Activated T-cell treated with anti-CD3 and anti-CD28 coated beads for 1 hour (primary cell): ENCODE measurements around the gene PDZD8.

Experiments used
- DNase-seq: peaks from one replicate; pipeline ENCODE4 v3.0.0-alpha.2; 2020; ENCODE audit warnings: low read depth

PDZD8 gene, protein sequence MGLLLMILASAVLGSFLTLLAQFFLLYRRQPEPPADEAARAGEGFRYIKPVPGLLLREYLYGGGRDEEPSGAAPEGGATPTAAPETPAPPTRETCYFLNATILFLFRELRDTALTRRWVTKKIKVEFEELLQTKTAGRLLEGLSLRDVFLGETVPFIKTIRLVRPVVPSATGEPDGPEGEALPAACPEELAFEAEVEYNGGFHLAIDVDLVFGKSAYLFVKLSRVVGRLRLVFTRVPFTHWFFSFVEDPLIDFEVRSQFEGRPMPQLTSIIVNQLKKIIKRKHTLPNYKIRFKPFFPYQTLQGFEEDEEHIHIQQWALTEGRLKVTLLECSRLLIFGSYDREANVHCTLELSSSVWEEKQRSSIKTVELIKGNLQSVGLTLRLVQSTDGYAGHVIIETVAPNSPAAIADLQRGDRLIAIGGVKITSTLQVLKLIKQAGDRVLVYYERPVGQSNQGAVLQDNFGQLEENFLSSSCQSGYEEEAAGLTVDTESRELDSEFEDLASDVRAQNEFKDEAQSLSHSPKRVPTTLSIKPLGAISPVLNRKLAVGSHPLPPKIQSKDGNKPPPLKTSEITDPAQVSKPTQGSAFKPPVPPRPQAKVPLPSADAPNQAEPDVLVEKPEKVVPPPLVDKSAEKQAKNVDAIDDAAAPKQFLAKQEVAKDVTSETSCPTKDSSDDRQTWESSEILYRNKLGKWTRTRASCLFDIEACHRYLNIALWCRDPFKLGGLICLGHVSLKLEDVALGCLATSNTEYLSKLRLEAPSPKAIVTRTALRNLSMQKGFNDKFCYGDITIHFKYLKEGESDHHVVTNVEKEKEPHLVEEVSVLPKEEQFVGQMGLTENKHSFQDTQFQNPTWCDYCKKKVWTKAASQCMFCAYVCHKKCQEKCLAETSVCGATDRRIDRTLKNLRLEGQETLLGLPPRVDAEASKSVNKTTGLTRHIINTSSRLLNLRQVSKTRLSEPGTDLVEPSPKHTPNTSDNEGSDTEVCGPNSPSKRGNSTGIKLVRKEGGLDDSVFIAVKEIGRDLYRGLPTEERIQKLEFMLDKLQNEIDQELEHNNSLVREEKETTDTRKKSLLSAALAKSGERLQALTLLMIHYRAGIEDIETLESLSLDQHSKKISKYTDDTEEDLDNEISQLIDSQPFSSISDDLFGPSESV

DNA sequence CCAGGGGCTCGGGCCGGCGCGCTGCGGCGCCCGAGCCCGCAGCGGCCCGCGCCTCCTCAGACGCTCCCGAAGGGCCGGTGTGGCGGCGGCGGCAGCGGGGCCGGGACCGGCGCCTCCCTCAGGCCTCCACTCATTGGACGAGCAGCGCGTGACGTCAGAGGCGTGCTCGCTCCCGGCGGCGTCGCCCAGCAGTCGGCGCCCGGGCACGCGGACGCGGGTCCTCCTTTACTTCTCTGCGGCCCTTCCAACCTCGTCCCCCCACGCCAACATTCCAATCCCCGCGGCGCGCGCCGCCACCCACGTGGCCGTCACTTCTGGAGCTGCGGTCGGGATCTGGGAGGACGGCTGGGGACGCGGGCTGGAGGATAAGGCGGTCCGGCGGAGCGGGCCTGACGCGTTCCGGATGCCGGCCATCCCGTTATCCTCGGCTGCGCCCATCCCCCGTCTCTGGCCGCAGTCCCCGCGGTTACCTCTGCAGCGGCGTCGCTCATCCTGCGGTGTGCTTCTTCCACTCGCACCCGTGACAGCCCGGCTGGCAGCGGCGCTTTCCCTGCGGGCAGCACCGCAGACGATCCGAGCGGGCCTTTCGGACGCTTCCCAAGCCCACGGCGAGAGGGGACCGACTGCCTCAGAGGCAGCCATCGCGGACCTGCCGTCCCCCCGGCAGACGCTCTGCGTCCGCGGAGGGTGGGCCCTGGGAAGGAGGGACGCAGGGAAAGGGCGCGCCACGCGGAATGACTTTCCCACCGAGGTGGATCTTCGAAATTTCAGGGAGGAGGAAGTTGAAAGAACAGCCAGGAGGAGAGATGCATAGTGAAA is at the start of gene PDZD8:
TSS of gene PDZD8 (minus strand) at position 81 of the 819 bp plus-strand sequence. CDS start 213 bp downstream, outside the sequence.
- peak; percentile 84 for DNase-seq

DNA sequence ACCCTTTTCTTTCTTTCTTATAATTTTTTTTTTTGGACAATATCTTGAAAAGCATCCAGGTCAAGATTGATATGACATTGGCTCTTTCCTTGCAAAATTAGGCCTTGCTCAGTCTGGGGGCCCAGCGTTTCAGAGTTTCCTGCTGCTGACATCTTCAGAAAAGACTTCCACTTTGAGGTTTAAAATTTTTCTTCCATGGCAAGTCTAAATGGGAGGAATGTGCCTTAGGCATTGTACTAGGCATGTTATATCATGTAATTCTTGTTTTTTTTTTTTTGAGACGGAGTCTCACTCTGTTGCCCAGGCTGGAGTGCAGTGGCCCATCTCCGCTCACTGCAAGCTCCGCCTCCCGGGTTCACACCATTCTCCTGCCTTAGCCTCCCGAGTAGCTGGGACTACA is 48.9 kb upstream of the PDZD8 start:
- DNase-seq, result no peak

DNA sequence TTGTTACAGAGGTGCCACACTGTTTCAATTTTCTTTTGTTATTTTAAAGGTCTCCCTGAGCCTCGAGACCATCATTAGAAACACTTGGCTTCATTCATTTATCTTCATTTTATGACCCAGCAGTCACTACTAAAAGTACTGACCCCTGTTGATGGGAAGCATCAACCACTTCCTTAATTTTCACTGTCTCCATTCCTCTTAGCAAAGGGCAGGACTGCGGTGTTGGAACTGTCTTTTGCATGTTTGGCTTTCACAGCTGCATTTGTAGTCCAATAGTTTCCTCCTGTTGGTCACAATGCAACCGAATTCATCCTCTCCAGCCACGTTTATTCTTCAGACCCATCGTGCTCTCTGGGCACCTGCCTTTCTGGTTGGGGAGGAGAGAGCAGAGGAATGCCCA is 46.7 kb upstream of the PDZD8 start:
- no peak for DNase-seq

DNA sequence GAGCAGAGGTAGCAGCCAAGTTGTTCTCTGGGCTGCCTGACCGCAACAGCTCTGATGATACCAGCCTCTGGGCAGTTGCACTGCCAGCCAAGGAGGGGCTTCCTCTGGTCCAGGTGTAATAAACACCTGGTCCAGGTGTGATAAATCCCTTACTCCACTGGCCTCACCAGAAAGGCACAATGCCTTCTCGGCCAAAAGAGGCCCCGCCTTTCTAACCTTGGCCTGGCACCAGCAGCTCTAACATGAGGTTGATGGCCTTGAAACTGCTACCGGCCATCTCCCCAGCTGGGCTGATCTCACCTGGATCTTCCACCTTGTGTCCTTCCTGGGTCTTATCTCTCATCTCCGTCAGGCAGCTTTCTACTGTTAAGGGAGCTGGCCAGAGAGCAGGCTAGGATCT is 45.5 kb upstream of the PDZD8 start:
- no peak for DNase-seq

DNA sequence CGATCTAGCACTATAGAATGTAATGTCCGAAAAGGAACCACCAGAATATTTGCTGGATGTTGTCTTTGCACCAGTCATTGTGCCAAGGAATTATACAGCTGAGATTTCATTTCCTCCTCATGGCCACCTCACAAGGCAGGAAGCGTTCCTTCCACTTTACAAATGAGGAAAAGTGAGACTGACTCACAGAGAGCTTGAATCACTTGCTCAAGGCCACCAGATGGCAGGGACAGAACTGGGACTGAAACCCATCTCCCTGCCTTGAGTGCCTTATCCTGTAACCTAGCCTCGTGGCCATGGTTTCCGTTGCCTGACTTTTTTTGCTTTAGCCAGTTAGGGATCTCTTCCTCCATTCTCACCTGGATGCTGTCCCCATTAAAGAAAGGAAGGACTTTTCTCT is 44.7 kb upstream of the PDZD8 start:
- no peak for DNase-seq

DNA sequence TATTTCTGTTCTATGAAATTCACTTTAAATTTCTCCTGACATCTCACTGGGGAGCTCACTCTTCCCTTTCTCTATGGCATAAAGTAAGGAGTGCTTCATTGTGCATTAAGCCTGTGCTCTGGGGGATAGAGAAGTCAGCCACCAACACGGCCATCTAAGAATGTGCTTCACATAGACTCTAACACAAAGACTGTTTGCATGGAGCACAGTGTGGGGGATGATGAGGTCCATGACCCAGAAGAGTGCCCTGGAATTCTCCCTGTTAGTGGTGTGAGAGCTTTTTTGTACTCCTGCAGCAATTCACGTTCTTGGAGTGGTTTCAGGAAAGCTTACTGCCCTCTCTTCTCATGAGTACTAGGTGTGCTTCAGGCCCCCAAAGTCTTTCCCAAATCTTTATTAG is 43.9 kb upstream of the PDZD8 start:
- no peak for DNase-seq

DNA sequence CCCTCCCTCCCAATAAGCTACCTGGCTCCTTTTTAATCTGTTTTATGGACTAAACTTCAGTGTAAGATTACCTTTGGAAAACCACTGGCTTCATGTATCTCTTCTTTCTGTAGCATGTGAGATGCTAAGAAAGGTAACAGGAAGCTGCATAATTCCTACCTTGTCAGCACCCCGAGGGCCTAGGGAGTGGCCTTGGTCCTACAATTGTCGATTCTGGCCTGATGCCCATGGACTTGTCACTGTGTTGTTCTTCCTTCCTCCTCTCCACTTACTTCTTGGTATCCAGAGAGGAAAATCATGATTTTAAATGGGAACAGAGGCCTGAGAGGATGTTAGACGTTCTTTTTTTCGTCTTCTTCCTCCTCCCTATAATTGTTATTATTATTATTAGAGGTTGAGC is 42.9 kb upstream of the PDZD8 start:
- no peak for DNase-seq

DNA sequence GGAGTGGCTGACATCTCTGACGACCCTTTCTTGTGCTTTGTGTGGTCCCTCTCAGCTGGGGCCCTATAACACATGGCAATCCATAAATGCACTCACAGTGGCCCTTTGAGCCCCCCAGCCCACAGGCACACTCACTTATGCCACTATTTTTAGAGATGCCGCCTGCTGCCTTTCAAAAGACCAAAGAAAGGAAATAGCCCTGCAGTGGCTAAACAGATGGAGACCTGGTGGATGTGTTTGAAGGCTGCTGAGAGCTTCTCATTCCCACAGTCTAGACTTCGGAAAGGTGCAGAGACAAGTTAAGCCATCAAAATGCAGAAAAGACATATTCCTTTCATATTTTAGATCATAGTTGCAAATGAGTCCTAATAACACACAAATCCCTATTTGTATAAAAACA is 42.0 kb upstream of the PDZD8 start:
- DNase-seq, result no peak

DNA sequence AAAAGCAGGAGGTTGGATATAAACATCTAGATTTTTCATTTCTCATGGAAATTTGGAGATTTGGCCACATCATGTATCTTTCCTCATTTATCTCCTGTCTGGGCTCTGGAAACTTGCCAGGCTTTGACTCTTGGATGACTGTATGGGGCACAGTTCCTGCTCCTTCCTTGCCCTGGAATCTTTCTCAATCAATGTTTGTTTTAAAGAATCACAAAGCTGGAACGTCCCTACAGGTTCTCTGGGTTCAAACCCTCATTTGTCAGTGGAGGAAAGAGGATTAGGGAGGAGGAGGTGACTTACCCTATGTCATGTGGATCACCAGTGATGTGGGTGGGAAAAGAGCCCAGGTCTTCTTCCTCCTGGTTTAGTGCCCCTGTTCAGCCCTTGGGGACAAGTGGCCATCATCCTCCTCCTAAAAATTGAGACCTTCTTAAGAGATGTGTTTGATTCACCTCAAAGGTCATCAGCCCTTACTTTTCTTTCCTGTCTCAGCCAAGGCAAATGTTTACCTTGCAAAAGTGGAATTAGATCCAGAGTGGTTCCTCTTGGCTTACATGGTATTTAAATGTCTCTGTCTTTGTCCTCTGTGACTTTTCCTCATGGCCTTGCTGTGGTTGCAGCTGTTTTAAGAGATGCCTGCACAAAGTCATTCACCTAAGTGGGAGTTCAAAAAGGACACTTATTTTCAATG is 38.8 kb upstream of the PDZD8 start:
- no peak for DNase-seq

DNA sequence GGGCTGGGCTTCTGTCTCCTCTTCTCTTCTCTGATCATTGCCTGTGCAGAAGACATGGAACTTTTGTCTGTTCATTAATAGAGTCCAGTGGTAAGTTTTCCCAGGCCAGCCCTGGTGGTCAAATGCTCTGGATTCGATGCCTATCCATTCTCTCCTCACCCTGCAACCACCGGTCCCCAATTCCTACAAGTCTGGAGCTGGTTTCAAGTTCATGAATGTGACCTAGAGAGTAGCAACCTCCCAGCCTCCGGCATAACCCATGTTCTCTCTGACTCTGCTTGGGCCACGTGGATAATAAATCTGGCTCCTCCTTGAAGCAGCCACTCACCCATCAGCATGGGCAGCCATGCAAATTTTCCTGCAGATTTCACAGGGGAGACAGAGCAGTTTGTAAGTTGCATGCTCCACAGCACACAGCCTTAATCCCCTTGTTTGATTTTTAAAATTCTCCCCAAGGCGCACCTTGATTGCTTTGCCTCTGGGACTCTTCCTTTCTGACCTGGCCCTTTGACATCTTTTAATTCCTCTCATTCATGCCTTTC is 37.3 kb upstream of the PDZD8 start:
- DNase-seq, result no peak

DNA sequence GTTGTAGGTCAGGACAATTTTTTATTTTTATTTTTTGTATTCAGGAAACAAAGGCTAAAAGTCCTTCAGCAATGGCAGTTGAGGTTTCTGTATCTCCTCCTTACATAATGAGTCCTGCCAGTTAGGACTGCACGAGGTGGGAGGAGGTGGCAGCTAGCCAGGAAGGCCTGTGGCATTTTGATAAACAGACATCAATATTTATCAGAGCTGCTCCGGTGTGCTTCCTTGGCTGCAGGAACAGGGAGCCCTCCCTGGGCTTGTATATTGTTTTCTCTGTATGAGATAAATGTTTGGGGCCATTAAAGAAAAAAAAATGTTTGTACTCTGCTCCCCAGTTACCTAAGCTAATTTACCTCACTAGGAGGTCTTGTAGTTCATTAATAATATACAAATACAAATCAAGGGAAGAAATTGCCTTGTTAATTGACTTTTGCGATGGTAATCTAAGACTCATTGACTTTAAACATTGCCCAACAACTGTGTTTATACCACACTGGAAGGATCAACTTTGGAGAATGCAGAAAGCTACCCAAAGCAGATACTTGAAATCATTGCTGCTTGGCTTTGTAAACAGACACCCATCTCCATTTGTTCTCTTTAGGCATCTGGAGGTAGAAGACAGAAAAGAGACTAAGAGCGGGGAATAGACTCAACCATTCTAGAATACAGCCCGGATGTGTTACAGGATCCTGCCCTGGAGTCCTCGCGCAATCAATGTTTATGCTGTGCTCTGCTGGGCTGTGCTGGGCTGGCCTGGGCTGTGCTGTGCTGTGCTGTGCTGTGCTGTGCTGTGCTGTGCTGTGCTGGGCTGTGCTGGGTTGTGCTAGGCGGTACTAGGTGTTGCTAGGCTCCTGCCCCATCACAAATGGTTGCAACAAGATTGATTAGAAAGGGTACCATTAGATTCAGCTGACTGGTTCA is 36.5 kb upstream of the PDZD8 start:
- DNase-seq, result no peak

DNA sequence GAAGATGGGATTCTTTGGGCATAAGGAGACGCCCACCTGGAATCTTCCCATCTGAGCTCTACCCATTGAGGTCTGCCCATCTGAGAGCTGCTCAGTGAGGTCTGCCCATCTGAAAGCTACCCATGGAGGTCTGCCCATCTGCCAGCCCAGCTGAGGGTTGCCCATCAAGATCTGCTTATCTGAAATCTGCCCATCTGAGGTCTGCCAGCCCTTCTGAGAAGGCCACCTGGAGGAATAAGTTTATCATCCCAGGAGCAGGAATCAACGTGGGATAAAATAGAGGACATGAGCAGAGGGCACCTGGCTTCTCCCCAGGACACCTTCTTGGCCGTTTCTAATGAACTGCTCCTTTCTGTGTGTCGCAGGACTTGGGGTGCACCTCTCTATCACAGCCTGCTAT is 35.3 kb upstream of the PDZD8 start:
- DNase-seq, result no peak

DNA sequence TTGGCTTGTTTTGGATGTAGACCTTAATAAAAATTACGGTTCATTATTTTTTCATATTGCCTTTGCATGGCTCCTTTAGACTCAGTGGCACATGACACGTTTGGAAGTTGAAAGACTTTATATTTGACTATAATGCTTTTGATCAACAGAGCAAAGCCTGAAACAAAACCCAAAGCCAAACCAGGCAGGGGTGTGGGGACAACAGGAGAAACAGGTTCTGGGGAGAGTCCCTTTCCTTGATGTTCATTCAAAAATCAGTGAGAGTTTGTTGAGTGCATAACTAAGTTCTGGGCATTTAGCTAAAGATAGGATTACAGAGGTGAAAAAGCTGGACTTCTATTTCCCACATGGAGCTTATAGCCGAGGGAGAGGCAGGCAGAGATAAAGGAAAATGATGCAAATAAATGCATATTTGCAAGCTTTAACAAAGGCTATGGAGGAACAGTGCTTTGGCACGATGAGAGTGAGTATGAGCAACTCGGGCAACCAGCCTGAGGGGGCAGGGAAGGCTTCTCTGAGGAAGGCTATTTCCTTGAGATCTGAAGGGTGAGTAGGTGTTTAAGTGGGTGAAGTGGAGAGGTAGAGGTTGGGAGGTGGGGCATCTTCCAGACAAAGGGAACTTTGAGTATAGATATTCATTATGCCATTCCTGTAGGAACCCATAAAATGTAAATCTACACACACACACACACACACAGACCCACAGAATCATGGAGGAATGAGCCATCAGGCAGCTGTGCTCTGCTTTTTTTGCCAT is 34.5 kb upstream of the PDZD8 start:
- no peak for DNase-seq

DNA sequence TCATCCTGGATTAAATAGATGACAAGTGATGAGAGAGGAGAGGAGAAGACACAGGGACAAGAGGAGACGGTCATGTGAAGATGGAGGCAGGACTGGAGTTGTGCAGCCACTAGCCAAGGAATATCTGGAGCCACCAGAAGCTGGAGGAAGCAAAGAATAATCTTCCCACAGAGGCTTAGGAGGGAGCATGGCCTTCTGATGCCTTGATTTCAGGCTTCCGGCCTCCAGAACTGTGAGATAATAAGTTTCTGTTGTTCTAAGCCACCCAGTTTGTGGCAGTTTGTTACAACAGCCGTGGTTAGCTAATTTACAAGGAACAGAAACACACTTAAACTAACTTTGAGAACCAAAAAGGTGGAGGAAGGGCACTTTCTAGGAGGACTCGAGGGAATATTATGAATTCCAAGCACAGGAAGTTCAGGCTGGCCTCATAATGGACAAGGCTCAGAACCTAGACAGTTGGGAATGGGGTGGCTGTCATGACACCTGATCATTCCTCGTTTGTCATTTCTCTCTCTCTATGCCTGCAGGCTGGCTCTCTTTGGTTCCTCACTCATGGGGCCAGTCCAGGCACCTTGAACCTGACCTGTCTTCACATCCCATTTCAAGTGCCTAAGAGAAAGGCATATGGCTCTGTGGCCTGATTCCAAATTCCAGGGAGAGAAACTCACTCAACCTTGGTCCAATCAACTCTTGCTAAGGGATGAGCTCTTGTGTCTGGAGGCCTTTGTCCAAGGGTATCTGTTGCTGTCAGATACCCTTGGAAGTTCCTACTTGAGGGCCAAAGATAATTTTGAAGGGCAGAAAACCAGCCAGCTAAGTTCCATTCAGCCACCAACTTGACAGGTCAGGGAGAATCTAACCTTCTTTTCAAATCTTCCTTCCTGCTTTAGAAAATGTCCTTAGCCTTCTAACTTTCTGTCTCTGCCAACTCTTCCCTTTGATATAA is 33.5 kb upstream of the PDZD8 start:
- DNase-seq, result no peak

DNA sequence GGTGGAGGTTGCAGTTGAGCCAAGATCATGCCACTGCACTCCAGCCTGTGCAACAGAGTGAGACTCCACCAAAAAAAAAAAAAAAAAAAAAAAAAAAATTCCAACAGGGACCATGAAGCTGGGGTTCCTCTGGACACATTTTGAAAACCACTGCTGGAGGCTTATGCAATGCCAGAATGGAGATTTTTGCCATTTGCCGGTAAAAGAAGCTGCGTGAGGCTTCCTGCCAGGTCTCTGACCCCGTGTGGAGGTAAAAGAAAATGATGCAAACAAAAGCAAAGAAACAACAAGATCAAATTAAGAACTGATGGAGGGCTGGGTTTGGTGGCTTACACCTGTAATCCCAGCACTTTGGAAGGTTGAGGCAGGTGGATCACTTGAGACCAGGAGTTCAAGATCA is 30.5 kb upstream of the PDZD8 start:
- DNase-seq, result no peak

DNA sequence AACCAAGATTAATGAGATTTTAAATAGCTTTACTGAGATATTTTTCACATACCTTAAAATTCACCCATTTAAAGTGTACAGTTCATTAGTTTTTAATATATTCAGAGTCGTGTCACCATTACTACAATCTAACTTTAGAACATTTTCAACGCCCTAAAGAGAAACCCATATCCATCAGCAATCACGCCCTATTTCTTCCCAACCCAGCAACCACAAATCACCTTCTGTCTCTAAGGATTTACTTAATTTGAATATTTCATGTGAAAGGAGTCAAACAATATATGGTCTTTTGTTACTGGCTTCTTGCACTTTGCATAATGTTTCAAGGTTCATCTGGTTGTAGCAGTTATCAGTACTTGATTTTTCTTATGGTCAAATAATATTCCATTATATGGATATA is 25.1 kb upstream of the PDZD8 start:
- DNase-seq, result no peak

DNA sequence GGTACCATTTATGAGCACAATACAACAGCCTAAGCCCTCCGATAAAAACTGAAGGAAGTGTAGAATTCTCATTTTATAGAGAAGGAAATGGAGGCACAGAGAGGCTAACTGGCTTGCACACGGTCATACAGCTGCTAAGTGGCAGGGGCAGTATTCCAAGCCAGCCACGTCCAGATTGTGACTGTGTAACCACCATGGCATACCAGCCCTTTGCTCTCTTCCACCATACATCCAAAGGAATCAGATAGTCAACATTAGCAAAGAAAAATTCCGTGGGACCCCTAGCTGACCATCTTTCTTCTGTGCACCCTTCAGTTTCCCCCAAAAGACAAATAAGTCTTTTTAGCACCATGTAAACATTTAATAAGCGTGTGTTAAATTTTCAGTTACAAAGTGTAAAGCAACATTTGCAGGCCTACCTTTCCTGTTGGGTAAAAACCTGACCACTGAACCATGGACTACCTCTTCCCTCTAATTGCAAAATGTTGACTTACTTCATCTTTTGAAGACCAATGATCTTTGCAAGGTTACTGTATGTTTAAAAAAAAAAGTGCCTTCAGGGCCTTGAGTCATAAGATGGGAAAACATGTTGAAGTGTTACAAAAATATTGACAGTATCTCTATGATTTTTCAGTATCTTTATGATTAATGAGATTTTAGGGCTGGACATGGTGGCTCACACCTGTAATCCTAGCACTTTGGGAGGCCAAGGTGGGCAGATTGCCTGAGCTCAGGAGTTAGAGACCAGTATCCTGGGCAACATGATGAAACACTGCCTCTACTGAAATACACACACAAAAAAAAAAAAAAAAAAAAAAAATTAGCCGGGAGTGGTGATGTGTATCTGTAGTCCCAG is 24.3 kb upstream of the PDZD8 start:
- DNase-seq, result no peak
